ENCODE data around the gene AP2A1. TPM values are rescaled to one million over a fixed set of nuclear protein-coding genes. Genes with fewer than 3 reads are reported as not detected.

Gene AP2A1
- total and polyA plus RNA-seq, 10 of the 15 experiments (the other 5 are each of a cell fraction or from before 2014, with no cell fraction given) = 0.68 to 78.8 (median 33.8) TPM

DNA sequence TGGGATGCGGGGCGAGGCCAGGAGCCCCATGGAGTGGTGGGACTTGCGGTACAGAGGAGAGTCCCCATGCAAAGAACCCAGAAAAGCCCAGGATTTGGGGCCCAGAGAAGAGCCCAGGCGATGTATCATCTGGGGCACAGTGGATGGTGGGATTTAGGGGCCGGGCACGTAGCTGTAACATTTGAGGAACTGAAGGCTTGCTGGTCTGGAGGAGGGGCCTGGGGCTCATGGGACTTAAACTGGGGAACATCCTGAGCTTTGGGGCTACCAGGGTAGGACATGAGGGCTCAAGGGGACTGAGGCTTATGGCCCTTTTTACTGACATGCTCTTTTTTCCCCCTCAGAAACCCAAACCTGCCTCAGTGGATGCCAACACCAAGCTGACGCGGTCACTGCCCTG lies 64.8 kb downstream of the AP2A1 start:
- in situ Hi-C loops (cut with MboI) = no loop called here
- CTCF ChIA-PET = no interaction called here

DNA sequence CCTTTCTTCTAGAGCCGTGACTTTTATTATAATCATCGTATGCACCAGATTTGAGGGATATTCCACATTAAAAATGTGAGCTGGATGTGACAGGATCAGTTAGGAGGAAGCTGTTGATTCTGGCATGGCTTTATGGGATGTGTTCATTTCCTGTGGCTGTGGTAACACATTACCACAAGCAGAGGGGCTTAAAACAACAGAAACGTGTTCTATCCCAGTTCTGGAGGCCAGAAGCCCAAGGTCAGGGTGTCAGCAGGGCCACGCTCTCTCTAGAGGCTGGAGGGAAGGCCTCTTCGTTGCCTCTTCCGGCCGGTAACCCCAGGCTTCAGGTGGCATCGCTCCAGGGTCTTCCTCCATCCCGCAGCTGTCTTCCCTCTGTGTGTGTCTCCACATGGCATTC lies 65.8 kb downstream of the AP2A1 start:
- ChIA-PET SMC1A (ENCODE audit: uncharacterized antibody, unreplicated experiment) (no interaction called here), POLR2A (no interaction called here), CTCF (no interaction called here), RAD21 (ENCODE audit: unreplicated experiment) (no interaction called here)
- Histone ChIP-seq H3K4me1 (ENCODE audit: control insufficient read depth, insufficient read depth, low read length) (no peaks in the 10 kb centered on the region), H4K20me1 (ENCODE audit: control insufficient read depth, insufficient read depth) (no peaks in the 10 kb centered on the region), H3K79me2 (ENCODE audit: control insufficient read depth, insufficient read depth, low read length) (no peaks in the 10 kb centered on the region), H3K27me3 (replicated peaks in 1 of 2; ENCODE audit: control insufficient read depth in 2 of 2, insufficient read depth in 2 of 2, low read length in 1 of 2) (no peaks in the 10 kb centered on the region), H3K4me3 (no peak overlapping the region), H3K4me2 (ENCODE audit: control insufficient read depth, insufficient read depth) (no peak overlapping the region), H3K9me3 (replicated peaks; ENCODE audit: control insufficient read depth, insufficient read depth, low read length) (no peaks in the 10 kb centered on the region), H3K9ac (ENCODE audit: control insufficient read depth, insufficient read depth, low read length) (no peak overlapping the region), H3K27ac (ENCODE audit: control insufficient read depth, insufficient read depth) (no peak overlapping the region), H3K36me3 (ENCODE audit: control insufficient read depth in 2 of 2, insufficient read depth in 2 of 2, low read length in 1 of 2) (peaks cover 17 to 36% of the 10 kb centered on the region in 2 experiments), H2AFZ (ENCODE audit: control insufficient read depth, low read depth, low read length) (no peak overlapping the region)
- intact Hi-C loops (cut with micrococcal nuclease; ENCODE audit: unreplicated experiment) = no loop called here
- no peak for DNase-seq (ENCODE audit: low read depth, low spot score)
- FAIRE-seq = no peak
- ATAC-seq = no peak
- in situ Hi-C loops (cut with MboI) = no loop called here
- BruUV-seq (replicated peaks) = no TSS peak
- WGBS (ENCODE audit: insufficient coverage, insufficient replicate concordance, low lambda C conversion rate, missing lambda C conversion rate) = 84% methylated on average over 9 of the region's 9 CpGs
- no peak for TF ChIP-seq RBBP5 (conservative IDR thresholded peaks at IDR 0.05)
- no peak for TF ChIP-seq CREB1 (IDR thresholded peaks at IDR 0.05; ENCODE audit: low read depth)
- TF ChIP-seq MYC (IDR thresholded peaks at IDR 0.05; ENCODE audit: insufficient read depth, insufficient read length, insufficient replicate concordance, low read length, severe bottlenecking) = no peak
- TF ChIP-seq EGR1 (IDR thresholded peaks at IDR 0.05; ENCODE audit: borderline replicate concordance in 1 of 2, low read depth in 2 of 2, low read length in 2 of 2) = no peak
- no peak for TF ChIP-seq JUND (IDR thresholded peaks at IDR 0.05; ENCODE audit: low read depth, low read length)
- TF ChIP-seq, protein P1, sequence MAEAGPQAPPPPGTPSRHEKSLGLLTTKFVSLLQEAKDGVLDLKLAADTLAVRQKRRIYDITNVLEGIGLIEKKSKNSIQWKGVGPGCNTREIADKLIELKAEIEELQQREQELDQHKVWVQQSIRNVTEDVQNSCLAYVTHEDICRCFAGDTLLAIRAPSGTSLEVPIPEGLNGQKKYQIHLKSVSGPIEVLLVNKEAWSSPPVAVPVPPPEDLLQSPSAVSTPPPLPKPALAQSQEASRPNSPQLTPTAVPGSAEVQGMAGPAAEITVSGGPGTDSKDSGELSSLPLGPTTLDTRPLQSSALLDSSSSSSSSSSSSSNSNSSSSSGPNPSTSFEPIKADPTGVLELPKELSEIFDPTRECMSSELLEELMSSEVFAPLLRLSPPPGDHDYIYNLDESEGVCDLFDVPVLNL (IDR thresholded peaks at IDR 0.05; ENCODE audit: low read depth, low read length) = no peak
- no peak for TF ChIP-seq NFXL1 (IDR thresholded peaks at IDR 0.05; ENCODE audit: borderline replicate concordance)
- TF ChIP-seq ATF7 (IDR thresholded peaks at IDR 0.05; ENCODE audit: low read depth) = no peak
- TF ChIP-seq SMAD5 (IDR thresholded peaks at IDR 0.05; ENCODE audit: low read depth) = no peak
- TF ChIP-seq BCL11A (IDR thresholded peaks at IDR 0.05; ENCODE audit: low read depth, low read length) = no peak
- TF ChIP-seq, protein P2, sequence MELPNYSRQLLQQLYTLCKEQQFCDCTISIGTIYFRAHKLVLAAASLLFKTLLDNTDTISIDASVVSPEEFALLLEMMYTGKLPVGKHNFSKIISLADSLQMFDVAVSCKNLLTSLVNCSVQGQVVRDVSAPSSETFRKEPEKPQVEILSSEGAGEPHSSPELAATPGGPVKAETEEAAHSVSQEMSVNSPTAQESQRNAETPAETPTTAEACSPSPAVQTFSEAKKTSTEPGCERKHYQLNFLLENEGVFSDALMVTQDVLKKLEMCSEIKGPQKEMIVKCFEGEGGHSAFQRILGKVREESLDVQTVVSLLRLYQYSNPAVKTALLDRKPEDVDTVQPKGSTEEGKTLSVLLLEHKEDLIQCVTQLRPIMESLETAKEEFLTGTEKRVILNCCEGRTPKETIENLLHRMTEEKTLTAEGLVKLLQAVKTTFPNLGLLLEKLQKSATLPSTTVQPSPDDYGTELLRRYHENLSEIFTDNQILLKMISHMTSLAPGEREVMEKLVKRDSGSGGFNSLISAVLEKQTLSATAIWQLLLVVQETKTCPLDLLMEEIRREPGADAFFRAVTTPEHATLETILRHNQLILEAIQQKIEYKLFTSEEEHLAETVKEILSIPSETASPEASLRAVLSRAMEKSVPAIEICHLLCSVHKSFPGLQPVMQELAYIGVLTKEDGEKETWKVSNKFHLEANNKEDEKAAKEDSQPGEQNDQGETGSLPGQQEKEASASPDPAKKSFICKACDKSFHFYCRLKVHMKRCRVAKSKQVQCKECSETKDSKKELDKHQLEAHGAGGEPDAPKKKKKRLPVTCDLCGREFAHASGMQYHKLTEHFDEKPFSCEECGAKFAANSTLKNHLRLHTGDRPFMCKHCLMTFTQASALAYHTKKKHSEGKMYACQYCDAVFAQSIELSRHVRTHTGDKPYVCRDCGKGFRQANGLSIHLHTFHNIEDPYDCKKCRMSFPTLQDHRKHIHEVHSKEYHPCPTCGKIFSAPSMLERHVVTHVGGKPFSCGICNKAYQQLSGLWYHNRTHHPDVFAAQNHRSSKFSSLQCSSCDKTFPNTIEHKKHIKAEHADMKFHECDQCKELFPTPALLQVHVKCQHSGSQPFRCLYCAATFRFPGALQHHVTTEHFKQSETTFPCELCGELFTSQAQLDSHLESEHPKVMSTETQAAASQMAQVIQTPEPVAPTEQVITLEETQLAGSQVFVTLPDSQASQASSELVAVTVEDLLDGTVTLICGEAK (IDR thresholded peaks at IDR 0.05; ENCODE audit: borderline replicate concordance) = no peak
- TF ChIP-seq SREBF2 (IDR thresholded peaks at IDR 0.05; ENCODE audit: low read length) = no peak

More for the DNA sequence above, 64.8 kb downstream of the AP2A1 start:
- no peak overlapping the region for H3K9ac ChIP-seq (ENCODE audit: control insufficient read depth, insufficient read depth, low read length)
- no peak overlapping the region for H3K4me3 ChIP-seq
- H3K79me2 ChIP-seq (ENCODE audit: control insufficient read depth, insufficient read depth, low read length) = no peaks in the 10 kb centered on the region
- no peaks in the 10 kb centered on the region for H3K27me3 ChIP-seq (replicated peaks in 1 of 2; ENCODE audit: control insufficient read depth in 2 of 2, insufficient read depth in 2 of 2, low read length in 1 of 2)
- intact Hi-C loops (cut with micrococcal nuclease; ENCODE audit: unreplicated experiment) = no loop called here
- no peaks in the 10 kb centered on the region for H3K9me3 ChIP-seq (replicated peaks; ENCODE audit: control insufficient read depth, insufficient read depth, low read length)
- no peak overlapping the region for H2AFZ ChIP-seq (ENCODE audit: control insufficient read depth, low read depth, low read length)
- 92% methylated on average over 8 of the region's 8 CpGs for WGBS (ENCODE audit: insufficient coverage, insufficient replicate concordance, low lambda C conversion rate, missing lambda C conversion rate)
- ATAC-seq (no peak), DNase-seq (ENCODE audit: low read depth, low spot score) (no peak), FAIRE-seq (no peak)
- peaks cover 17 to 36% of the 10 kb centered on the region in 2 experiments for H3K36me3 ChIP-seq (ENCODE audit: control insufficient read depth in 2 of 2, insufficient read depth in 2 of 2, low read length in 1 of 2)
- H4K20me1 ChIP-seq (ENCODE audit: control insufficient read depth, insufficient read depth) = peaks cover 3% of the 10 kb centered on the region; the same call in 1 of the 2 replicates
- ChIA-PET POLR2A (interaction anchor here (0.6 kb wide), 1 partner anchor 38 kb away, joined by 3 read pairs; no protein-coding TSS in a partner anchor), RAD21 (ENCODE audit: unreplicated experiment) (no interaction called here), SMC1A (ENCODE audit: uncharacterized antibody, unreplicated experiment) (no interaction called here)
- no peak for TF ChIP-seq DPF2 (IDR thresholded peaks at IDR 0.05)
- H3K4me2 ChIP-seq (ENCODE audit: control insufficient read depth, insufficient read depth) = no peak overlapping the region
- BruUV-seq (replicated peaks) = no TSS peak
- no peaks in the 10 kb centered on the region for H3K4me1 ChIP-seq (ENCODE audit: control insufficient read depth, insufficient read depth, low read length)
- no peak overlapping the region for H3K27ac ChIP-seq (ENCODE audit: control insufficient read depth, insufficient read depth)

Data from GM12878 (cell line).